ENCODE data around the gene HIGD1B.

DNA sequence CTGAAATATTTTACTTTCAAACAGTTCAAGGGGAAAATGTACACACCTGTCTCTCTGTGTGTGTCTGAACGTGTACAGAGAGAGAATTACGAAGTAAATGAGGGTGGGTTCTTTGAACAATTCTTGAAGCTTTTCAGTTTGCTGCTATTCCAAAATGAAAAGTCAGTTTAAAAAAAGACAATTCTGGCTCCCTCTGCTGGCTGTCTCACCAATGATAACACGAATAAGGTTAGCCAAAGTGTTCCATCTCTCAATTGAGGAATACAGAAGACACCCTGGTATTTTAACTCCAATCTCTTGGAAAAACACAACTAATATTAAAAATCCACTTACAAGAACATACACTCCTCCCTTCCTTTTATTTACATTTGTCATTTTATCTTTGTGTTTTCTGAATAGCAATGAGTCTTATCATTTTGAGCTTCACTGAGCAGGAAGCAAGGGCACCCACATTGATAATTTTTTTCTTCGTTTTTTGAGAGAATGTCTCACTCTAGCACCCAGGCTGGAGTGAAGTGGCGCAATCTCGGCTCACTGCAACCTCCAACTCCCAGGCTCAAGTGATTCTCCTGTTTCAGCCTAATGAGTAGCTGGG is 31.0 kb downstream of the HIGD1B start:
- TF ChIP-seq, protein P1, sequence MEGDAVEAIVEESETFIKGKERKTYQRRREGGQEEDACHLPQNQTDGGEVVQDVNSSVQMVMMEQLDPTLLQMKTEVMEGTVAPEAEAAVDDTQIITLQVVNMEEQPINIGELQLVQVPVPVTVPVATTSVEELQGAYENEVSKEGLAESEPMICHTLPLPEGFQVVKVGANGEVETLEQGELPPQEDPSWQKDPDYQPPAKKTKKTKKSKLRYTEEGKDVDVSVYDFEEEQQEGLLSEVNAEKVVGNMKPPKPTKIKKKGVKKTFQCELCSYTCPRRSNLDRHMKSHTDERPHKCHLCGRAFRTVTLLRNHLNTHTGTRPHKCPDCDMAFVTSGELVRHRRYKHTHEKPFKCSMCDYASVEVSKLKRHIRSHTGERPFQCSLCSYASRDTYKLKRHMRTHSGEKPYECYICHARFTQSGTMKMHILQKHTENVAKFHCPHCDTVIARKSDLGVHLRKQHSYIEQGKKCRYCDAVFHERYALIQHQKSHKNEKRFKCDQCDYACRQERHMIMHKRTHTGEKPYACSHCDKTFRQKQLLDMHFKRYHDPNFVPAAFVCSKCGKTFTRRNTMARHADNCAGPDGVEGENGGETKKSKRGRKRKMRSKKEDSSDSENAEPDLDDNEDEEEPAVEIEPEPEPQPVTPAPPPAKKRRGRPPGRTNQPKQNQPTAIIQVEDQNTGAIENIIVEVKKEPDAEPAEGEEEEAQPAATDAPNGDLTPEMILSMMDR (IDR thresholded peaks at IDR 0.05) = peak in 6 of 7 experiments; percentile 24 to 44 (median 32)
- no peak for TF ChIP-seq POLR2A (IDR thresholded peaks at IDR 0.05)

All from body of pancreas (tissue), 4 donors.